Kidney tubule cell (primary cell): ENCODE results near the gene FUT6.
A peak's percentile ranks its signal among the peaks of the same experiment; 100 is the strongest.

ENCODE experiments used
- DNase-seq: peaks from one replicate; pipeline ENCODE4 v3.0.0-alpha.2; 2018; ENCODE audit warnings: low spot score

Gene FUT6

GRCh38 chr19:5827891-5828660, 11.4 kb downstream of the FUT6 start:
- DNase-seq: peak; percentile 91

GRCh38 chr19:5827342-5827890, 12.1 kb downstream of the FUT6 start:
- no peak for DNase-seq

- DNase-seq: peak; percentile 87
These were observed 12.8 kb downstream of the FUT6 start for GRCh38 chr19:5826531-5827341.

GRCh38 chr19:5825178-5825577, 14.3 kb downstream of the FUT6 start:
- DNase-seq: no peak

GRCh38 chr19:5824751-5825150, 14.8 kb downstream of the FUT6 start:
- DNase-seq: no peak

GRCh38 chr19:5823579-5824281, 15.8 kb downstream of the FUT6 start:
- DNase-seq: peak; percentile 12

- DNase-seq: no peak
These were observed 17.2 kb downstream of the FUT6 start for GRCh38 chr19:5822181-5822844.

GRCh38 chr19:5821521-5822180, 17.9 kb downstream of the FUT6 start:
- no peak for DNase-seq

- no peak for DNase-seq
These were observed 18.7 kb downstream of the FUT6 start for GRCh38 chr19:5820785-5821184.

- DNase-seq: no peak
These were observed 20.9 kb downstream of the FUT6 start for GRCh38 chr19:5818594-5818993.

GRCh38 chr19:5817218-5817617, 22.3 kb downstream of the FUT6 start:
- no peak for DNase-seq

- DNase-seq: no peak
These were observed 24.7 kb downstream of the FUT6 start for GRCh38 chr19:5814852-5815246.

GRCh38 chr19:5814123-5814851, 25.2 kb downstream of the FUT6 start:
- DNase-seq: no peak

- no peak for DNase-seq
These were observed 28.4 kb downstream of the FUT6 start for GRCh38 chr19:5811117-5811516.

- DNase-seq: no peak
These were observed 30.0 kb downstream of the FUT6 start for GRCh38 chr19:5809469-5809868.

- no peak for DNase-seq
These were observed 30.4 kb downstream of the FUT6 start for GRCh38 chr19:5809053-5809452.

- DNase-seq: no peak
These were observed 31.2 kb downstream of the FUT6 start for GRCh38 chr19:5808120-5808816.

GRCh38 chr19:5806905-5807304, 32.6 kb downstream of the FUT6 start:
- no peak for DNase-seq

GRCh38 chr19:5806133-5806489, 33.4 kb downstream of the FUT6 start:
- DNase-seq: no peak

GRCh38 chr19:5805462-5806132, 33.9 kb downstream of the FUT6 start:
- peak; percentile 43 for DNase-seq
